A204.1 (cell line): ENCODE data around the gene GART.

Experiments
- FAIRE-seq: peaks from 2 replicates; lab custom pipeline; 2012; peaks lifted over from hg19 to GRCh38; lab: Jason Lieb, UNC

The GART gene

DNA sequence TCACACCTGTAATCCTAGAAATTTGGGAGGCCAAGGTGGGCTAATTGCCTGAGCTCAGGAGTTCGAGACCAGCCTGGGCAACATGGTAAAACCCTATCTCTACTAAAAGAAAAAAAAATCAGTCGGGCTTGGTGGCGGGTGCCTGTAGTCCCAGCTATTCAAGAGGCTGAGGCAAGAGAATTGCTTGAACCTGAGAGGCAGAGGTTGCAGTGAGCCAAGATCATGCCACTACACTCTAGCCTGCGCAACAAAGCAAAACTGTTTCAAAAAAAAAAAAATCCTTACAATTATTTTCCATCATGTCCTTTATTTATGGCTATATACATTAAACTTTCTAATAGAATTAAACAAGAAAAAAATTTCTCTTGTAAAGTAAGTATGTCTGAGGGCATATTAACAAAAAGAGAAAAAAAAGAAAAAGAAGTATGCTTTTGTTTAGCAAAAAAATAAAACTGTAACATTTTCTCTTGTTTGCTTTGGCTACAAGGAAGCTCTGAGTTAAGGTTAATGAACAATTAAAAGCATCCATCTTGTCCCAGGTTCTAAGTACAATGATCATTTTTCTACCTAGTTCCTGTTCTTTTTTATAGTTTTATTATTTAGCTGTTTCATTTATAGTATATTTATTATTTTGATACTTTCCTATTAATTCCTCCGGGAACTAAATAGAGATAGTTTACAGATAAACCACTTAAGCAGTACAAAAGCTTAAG lies 80.2 kb downstream of the GART start:
- FAIRE-seq = peak; percentile 32

DNA sequence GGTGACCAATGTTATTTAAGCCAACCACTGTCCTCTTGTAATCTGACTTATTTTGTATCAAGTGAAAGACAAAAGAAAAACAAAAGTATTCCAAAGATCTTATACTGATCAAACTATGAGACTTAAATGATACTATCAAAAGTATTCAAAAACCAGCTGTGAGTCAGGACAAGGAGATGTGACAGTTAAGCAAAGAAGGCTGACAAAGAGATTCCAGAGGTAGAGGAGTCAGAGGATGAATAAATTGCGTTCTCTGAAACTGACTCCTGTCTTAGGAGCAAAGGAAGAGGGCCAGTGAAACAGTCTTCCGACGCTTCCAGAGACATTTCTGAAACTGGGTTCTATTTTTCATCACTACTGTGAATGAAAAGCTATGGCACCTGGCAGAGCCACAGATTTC lies 83.1 kb downstream of the GART start:
- FAIRE-seq = no peak

- FAIRE-seq = no peak
Measured at GRCh38 chr21:33455686-33456446, 86.1 kb downstream of the GART start.
